HG03439 (cell line): Measurements from ENCODE around the gene LIFR.
A peak's percentile ranks its signal among the peaks of the same experiment; 100 is the strongest.

ENCODE experiments used
- ATAC-seq: cut with Tn5 transposase; IDR thresholded peaks from one replicate; pipeline ENCODE4 v1.9.1; 2021; ENCODE audit warnings: mild to moderate bottlenecking, moderate library complexity; ENCODE audit not compliant: unreplicated experiment

Gene LIFR

GRCh38 chr5:38468202-38468673 is 88.2 kb downstream of the LIFR start:
- ATAC-seq, result no peak

GRCh38 chr5:38467353-38468040 is 88.9 kb downstream of the LIFR start:
- ATAC-seq, result no peak

GRCh38 chr5:38466424-38467189 is 89.8 kb downstream of the LIFR start:
- no peak for ATAC-seq

GRCh38 chr5:38465702-38466423 is 90.6 kb downstream of the LIFR start:
- ATAC-seq, result no peak

GRCh38 chr5:38465061-38465460 is 91.4 kb downstream of the LIFR start:
- no peak for ATAC-seq

GRCh38 chr5:38463634-38464521 is 92.6 kb downstream of the LIFR start:
- no peak for ATAC-seq

- no peak for ATAC-seq
Observed at GRCh38 chr5:38462976-38463633, 93.3 kb downstream of the LIFR start.

- no peak for ATAC-seq
Observed at GRCh38 chr5:38458174-38458573, 98.3 kb downstream of the LIFR start.

GRCh38 chr5:38456657-38457399 is 99.6 kb downstream of the LIFR start:
- ATAC-seq, result no peak

- no peak for ATAC-seq
Observed at GRCh38 chr5:38455796-38456330, 100.6 kb downstream of the LIFR start.

GRCh38 chr5:38453921-38454320 is 102.5 kb downstream of the LIFR start:
- no peak for ATAC-seq

- peak; percentile 100 for ATAC-seq
Observed at GRCh38 chr5:38453506-38453905, 102.9 kb downstream of the LIFR start.

- ATAC-seq, result no peak
Observed at GRCh38 chr5:38452201-38452600, 104.2 kb downstream of the LIFR start.

- no peak for ATAC-seq
Observed at GRCh38 chr5:38451074-38451725, 105.2 kb downstream of the LIFR start.

- ATAC-seq, result no peak
Observed at GRCh38 chr5:38450627-38451026, 105.8 kb downstream of the LIFR start.

GRCh38 chr5:38448568-38449350 is 107.7 kb downstream of the LIFR start:
- ATAC-seq, result no peak

- no peak for ATAC-seq
Observed at GRCh38 chr5:38447786-38448185, 108.7 kb downstream of the LIFR start.

GRCh38 chr5:38447056-38447455 is 109.4 kb downstream of the LIFR start:
- ATAC-seq, result no peak
